HG02943 (cell line): ENCODE data around the gene MCF2L.
"Not testable (repeated sequence)": the region's sequence is repeated elsewhere in the genome, so short reads cannot be mapped to it uniquely, and the experiment has no call there.

ENCODE experiments used
- ATAC-seq: cut with Tn5 transposase; IDR thresholded peaks from one replicate; pipeline ENCODE4 v1.9.1; 2021; ENCODE audit warnings: mild to moderate bottlenecking, low read depth, moderate library complexity; ENCODE audit not compliant: unreplicated experiment

MCF2L gene

DNA sequence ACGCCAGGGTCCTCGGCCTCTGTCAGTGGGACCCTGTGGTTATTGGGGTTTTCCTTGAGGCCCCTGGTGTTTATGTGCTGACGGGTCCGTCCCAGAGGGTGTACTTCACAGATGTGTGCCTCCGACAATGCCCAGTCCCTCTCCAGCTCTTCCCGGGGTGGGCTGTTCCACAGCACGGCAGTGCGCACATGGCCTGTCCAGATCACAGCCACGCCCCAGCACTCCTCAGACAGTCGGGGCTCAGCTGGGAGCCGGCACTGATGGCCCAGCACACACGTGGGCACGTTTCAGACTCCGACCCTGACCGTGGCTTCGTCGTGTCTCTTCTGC lies 119.6 kb downstream of the MCF2L start:
- ATAC-seq: no peak

DNA sequence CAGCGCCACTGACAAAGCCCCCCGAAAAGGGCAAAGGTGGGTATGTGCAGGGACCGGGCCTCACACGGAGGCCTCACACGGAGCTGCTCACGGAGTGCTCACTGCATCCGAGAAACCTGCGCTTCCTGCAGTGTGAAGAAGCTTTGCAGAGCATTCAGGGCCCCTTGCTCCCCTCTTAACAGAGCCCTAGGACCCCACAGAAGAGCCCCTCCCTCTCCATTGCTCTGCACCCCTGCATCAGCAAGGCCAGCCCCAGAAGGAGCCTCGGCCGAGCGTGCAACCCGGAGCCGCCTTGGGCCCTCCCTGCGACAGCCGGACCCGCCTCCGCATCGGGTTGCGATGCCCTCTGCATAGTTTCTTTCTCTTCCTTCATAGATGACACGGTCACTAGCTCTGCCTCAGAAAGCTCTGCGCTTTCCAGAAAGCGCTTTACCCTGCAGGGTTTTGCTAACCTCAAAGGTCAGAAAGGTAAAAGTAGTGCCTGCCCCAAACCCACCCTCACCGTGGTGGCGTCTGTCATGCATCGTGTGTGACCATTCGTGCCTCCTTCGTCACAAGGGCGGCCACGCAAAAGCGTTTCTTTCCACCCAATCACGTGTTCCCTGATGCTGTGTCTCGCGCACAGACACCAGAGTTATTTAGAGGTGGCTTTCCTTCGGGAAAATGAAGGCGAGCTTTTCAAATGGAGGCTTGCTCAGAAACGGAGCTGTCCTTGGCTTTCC lies 120.8 kb downstream of the MCF2L start:
- ATAC-seq: no peak

DNA sequence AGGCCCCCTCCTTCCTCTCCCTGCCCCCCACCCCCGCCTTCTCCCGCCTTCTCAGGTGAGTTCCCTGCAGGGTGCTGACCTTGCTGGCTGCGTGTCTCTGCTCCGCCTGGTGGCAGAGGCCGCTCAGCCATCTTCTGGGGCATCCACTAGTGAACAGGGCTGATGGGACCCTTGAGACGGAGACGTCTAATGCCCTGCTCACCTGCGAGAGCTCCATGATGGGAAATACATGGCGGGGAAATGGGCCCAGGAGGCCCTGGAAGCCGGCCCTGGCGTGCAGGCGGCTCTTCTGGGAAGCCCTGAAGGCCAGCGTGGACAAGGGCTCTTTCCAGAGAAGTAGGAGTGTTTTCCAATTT lies 121.4 kb downstream of the MCF2L start:
- ATAC-seq: no peak

DNA sequence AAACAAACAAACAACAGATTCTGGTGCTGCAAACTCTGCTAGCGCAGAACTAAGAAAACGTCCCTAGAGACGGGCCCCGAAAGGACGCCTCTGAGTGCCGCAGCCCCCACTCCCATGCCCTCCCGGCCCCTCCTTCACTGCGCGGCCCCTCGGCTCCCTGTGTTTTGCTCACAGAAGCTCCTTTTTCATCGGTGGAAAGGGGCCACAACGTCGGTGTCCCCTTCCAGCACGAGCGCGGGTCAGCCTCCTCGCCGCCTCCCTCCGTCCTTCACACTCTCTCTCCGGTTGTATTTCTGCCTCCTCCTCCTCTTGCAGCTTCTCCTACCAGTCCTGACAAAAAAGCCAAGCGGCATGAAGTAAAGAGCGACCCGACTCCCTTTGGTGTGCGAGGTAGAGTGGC lies 121.8 kb downstream of the MCF2L start:
- ATAC-seq: no peak

DNA sequence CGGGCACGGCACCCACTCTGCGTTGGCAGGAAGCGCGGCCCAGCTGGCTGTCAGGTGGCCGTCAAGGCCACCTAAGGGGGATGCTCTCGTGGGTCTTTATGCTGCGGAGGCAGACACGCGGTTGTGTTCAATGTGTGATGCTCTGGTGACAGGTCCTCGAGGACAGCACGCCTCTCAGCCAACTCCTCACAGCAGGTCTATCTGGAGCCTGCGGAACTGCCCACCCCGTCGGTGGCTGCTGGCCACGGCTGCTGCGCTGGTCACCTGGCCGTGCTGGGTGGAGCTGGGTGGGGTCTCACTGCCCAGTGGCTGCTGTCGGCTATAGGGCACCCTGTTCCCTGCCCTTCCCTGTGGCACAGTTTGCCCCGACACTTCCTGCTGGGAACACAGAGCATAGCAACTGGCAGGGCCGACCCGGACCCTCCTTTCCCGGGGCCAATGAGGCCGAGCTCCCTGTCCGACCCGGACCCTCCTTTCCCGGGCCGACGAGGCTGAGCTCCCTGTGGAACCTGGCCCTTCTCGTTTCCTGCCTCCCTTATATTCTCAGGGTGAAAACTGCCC lies 122.3 kb downstream of the MCF2L start:
- no peak for ATAC-seq

DNA sequence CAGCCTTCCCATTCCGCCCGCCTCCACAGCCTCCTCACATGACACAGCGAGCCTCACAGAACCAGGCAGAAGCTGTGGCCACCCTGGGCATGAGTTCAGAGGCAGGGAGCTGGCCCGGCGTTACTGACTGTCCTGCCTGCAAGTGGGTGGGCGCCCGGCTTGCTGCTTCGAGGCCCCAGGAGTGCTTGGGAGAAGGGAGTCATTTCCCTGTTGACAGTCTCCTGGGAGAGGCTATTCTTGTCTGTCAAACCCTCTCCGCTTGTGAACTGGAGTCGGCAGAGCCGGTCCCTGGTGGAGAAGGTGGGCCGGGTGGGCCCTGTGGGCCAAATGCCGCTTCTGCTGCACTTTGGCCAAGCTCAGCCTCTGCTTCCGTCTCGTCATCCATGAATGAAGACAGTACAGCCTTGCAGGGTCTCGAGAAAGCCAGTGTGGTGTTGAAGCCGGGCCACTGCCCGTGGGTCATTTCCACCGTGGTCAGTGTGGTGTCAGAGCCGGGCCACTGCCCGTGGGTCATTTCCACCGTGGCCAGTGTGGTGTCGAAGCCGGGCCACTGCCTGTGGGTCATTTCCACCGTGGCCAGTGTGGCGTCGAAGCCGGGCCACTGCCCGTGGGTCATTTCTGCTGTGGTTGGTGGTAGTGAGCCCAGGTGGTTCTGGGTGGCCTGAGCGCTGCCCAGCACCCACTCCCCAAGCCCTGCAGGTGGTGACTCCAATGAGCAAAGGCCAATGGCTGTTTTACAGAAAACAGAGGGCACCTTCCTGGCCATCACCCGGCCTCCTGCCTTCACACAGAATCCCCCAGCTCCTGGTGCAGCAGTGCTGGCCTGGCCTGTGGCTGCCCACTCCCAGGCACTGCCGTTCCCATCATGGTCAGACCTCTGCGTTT lies 123.1 kb downstream of the MCF2L start:
- no peak for ATAC-seq

DNA sequence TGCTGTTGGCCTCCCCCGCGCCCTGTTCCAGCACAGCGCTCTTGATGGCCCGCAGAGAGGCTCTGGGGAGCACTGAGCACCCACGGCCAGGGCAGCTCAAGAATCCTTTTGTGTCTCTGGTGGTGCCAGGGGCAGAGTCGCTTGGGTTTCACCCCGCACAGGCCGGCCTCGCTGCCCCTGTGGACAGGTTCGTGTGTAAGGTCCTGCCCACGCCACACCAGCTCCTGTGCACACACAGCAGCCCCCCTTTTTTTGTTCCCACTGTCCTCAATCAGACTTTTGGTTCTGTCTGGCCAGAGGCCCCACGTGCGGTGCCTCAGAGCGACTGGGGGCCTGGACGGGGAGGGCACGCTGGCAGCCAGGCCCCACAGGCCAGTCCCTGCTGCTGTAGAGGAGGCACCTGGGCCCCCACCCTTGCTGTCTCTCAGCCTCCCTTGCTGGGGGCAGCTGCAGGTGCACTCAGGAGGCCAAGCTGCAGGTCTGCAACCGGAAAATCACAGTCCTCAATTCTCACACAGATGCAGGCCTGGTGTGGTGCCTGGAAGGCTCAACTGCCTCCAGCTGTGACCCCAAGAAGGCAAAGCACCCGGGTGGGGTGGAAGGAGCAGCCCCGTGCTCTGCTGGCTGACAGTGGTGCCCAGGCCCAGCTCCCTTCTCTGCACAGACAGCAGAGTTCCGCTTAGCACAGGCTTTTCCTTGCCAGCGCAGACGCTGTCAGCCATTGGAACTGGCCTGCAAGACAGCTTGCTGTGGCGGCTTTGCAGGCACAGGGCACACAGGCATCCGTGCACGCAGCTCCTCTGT lies 124.0 kb downstream of the MCF2L start:
- ATAC-seq: no peak

DNA sequence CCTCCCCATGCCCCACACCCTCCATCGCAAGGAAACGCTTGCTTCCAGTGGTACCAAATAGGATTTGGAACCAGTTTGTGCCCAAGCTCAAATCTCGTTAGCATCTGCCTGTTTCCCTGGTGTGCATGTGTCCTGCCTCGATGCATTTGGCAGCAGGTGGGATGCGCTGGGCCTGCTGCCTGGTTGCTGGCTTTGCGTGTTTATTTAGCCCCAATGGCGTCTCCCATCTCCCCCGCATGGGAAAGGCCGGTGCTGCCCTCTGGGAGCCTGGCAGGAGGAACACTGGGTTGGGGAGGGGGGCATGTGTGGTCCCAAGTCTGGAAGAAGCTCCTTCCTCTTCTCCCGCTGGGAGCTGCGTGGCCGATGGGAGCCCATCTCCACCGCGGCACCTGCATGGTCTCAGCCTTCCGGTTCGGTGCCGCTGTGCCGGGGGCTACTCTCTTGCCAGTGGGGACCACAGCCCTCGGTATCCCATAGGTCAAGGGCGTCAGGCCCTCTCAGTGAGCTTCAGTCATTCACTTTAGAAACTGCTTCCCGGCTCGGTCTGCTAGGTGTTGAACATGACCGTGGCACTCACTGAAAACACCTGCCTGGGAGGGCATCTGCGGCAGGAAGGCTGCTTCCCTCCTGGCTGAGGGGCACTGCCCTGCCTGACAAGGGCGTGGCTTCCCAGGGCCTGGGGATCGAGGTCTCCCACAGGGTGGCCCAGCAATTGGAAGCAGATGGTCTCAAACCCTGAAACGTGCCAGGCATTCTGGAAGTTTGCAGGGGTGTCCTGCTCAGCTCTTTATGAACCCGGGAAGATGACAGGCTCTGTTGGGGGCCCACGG lies 124.8 kb downstream of the MCF2L start:
- no peak for ATAC-seq

DNA sequence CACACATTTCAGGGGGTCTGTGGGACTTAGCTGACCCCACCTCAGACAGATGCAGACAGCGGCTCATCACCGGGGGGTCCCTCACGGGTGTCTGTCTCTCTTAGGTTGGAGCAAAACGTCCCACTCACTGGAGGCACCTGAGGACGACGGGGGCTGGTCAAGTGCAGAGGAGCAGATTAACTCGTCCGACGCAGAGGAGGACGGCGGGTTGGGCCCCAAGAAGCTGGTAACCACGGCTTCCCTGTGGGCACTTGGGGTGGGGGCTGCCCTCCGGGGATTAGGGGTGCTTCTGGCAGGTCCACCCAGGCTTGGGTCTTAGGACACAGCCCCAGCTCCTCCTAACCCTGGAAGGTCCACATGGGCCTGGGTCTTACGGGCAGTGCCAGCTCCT lies 125.4 kb downstream of the MCF2L start:
- no peak for ATAC-seq

DNA sequence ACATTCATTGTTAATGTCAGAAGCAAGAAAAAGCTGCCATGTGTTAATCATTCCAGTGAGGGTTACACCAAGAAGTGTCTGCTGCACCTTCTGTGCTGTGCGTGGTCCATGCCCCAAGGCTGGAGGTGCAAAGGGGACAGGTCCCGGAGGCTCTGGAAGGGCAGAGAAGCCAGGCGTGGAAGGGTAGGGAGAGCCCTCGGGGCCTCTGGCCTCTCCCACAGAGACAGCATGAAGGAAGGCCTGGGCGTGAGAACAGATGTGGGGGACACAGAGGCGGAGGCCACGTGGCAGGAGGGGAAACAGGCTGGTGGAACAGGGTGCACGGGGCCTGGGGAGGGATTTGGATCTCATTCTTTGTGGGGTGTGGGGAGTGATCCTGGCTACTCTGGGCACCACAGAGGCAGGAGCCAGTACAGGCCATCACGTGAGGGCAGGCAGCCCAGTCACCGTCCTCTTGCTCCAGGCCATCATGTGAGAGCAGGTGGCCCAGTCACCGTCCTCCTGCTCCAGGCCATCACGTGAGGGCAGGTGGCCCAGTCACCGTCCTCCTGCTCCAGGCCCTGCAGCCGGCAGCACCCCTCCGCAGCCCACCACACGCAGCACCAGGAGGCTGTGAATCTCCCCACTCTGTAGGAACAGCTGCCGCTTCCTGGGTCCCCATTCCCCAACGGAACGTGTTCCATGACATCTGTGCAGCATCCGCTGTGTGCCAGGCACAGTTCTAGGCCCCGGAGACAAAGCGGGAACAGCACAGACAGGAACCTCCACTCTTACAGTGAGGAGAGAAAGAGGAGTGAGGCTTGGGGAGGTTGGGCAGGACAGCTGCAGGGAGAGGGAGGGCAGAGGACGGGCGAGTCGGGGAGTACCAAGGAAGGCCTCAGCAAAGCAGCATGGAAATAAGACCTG lies 126.4 kb downstream of the MCF2L start:
- no peak for ATAC-seq

DNA sequence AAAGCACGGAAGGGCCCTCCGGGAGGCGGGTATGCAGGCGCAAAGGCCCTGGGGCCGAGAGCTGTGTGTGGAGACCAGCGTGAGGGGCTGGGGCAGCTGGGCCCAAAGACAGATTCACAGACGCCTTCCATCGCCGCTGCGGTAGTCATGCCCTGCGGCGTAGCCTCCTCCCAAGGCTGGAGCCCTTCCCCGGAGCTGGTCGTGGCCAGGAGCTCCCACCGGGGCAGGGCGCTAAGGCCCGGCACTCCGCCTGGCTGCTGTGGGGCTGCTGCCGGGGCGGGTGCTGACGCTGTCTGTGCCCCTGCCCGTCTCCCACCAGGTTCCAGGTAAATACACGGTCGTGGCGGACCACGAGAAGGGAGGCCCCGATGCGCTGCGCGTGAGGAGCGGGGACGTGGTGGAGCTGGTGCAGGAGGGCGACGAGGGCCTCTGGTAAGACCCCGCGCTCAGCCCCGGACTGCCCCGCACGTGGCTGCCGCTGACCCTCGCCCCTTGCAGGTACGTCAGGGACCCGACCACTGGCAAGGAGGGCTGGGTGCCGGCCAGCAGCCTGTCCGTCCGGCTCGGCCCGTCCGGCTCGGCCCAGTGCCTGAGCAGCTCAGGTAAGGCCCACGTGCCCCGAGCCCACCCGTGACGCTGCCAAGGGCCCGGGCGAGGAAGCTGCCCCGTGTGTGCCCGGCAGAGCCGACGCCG lies 127.2 kb downstream of the MCF2L start:
- ATAC-seq: no peak

DNA sequence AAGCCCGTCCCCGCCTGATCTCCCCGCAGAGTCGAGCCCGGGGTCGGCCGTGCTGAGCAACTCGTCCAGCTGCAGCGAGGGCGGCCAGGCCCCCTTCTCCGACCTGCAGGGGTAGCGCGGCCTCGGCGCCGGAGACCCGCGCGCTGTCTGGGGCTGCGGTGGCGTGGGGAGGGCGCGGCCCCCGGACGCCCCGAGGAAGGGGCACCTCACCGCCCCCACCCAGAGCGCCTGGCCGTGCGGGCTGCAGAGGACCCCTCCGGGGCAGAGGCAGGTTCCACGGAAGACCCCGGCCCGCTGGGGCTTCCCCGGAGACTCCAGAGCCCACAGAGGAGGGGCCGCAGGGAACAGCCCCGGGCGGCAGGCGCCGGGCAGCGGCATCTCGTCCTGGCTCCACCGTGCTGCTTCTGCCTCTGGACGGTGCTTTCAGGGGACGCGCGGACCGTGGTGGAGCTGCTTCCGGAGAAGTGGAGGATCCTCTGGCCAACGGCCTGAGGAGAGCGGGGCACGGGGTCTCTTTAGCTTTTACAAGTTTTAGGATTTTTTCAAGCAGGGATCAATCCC lies 127.8 kb downstream of the MCF2L start:
- ATAC-seq: no peak

DNA sequence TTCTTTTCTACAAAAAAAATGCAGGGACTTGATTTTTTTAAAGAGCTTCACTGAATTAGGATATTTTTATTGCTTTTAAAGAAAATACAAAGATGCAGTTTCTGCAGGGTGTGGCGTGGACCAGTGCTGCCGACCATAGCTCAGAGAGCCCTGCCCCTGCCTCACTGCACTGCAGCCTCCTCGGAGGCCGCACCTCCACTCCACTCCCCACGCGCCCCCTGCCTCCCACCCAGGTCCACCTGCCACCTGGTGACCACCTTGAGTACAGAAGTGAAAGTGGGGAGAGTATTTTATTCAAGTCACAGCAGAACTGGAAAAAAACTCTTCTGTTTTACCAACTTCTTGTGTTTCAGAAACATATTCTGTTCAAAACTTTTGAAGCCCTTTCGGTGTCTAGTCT lies 128.6 kb downstream of the MCF2L start:
- no peak for ATAC-seq

DNA sequence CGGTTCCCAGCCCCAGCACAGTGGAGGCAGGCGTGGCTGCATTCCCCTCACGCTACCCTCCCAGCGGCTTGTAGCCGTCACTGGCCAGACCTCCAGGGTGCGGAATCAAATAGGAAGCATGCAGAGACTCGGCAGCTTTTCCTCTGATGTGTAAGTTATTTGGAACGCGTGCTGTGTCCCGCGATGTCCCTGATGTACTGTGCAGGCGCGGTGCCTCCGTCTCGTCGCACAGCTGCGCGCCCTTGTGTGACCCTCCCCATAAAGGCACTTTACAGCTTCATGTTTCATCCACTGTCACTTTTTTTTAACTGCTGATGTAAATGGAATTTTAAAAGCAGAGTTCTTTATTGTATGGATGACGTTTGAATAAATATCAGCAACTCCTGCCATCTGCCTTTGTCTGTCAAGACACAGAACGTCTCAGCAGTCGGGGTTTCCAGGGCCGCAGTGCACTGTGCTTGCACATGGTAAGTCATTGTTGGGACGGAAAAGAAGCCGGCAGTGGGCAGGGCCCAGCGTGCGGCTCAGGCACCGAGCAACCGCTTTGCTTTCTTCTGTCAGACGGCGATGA lies 129.2 kb downstream of the MCF2L start:
- ATAC-seq: no peak

DNA sequence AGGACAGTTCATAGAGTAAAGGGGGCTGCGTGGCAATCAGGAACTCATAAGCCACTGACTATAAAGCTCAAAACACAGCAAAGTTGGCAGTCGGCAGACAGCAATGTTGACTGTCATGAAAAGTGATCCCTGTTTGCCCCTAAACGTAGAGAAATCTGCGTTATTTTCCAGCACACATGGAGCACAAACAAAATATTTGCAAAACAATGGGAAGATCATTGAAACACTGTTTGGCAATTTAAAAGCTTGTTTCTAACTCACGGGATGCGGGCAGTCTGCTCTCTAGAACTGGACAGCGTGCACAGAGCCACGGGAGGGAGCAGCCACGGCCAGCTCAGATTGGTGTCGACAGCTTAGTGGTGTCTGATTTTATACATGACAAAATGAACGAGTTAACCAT lies 130.1 kb downstream of the MCF2L start:
- no peak for ATAC-seq

DNA sequence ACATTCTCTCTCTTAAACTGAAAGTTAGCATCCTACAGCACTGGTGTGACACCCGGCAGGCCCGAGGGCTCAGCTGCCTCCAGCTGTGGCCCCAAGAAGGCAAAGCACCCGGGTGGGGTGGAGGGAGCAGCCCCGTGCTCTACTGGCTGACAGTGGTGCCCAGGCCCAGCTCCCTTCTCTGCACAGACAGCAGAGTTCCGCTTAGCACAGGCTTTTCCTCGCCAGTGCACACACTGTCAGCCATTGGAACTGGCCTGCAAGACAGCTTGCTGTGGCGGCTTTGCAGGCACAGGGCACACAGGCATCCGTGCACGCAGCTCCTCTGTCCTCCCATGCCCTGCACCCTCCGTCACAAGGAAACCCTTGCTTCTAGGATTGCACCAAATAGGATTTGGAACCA lies 133.3 kb downstream of the MCF2L start:
- ATAC-seq: not testable (repeated sequence)

DNA sequence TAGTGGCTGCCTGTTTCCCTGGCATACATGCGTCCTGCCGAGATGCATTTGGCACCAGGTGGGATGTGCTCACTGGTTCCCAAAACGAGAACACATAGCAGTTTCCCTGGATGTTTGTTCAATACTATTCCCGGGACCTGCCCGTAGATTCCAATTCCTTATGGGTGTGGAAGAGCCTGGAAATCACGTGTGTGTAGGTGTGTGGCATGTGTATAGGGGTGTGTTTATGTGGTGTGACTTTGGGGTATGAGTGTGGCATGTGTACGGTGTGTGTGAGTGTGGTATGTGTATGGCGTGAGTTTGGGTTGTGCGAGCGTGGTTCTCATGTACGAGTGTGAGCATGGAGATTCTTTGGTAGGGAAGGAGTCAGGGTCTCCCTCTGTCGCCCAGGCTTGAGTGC lies 133.7 kb downstream of the MCF2L start:
- no peak for ATAC-seq

DNA sequence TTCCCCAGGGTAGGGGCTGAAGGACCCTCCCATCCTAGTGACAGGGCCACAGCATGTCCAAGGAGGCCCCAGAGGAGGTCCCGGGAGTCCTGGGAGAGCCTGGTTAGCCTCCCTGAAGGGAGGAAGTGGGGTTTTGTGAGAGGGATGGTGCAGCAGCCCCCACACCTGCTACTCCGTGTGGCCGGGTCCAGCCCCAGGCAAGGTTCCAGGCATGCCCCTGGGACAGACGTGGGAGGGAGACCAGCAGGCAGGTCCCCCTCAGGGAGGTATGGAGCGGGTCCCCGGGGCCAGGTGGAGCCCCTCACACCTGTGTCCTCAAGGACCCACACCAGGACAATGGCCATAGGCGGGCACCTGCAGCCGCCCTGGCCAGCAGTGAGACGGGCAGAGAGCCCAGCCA lies 134.6 kb downstream of the MCF2L start:
- no peak for ATAC-seq
